ENCODE data around the gene TP53I13.

- TF ChIP-seq EZH2 (IDR thresholded peaks at IDR 0.05; ENCODE audit: insufficient read depth, low read length) = no peak
- no peak for TF ChIP-seq CTCF (IDR thresholded peaks at IDR 0.05; ENCODE audit: insufficient read depth, low read depth, low read length)
Observed at GRCh38 chr17:29615048-29615385, 46.5 kb downstream of the TP53I13 start.

All from astrocyte (in vitro differentiated cells and primary cell).